ENCODE results near the gene OBSCN. TPM values are rescaled to one million over a fixed set of nuclear protein-coding genes. Genes with fewer than 3 reads are reported as not detected.

OBSCN gene
- total RNA-seq, 2 experiments from 2014 or later = 13.7 to 14.9 TPM

- H3K36me3 Mint-ChIP-seq = peaks cover 28% of the 10 kb centered on the region
- no peak for DNase-seq
- no peaks in the 10 kb centered on the region for H3K4me1 Mint-ChIP-seq
- H3K27me3 Mint-ChIP-seq = peaks cover 2% of the 10 kb centered on the region
- H3K9me3 Mint-ChIP-seq = peaks cover 4% of the 10 kb centered on the region
- H3K27ac Mint-ChIP-seq = no peak overlapping the region
- H3K4me3 Mint-ChIP-seq = no peak overlapping the region
Observed at GRCh38 chr1:228295201-228295600, 87.4 kb downstream of the OBSCN start.

- Mint-ChIP-seq H3K4me1 (no peaks in the 10 kb centered on the region), H3K9me3 (peaks cover 6% of the 10 kb centered on the region), H3K27ac (no peak overlapping the region), H3K36me3 (peaks cover 32% of the 10 kb centered on the region), H3K4me3 (no peak overlapping the region), H3K27me3 (peaks cover 2% of the 10 kb centered on the region)
- DNase-seq = no peak
Observed at GRCh38 chr1:228295981-228296380, 88.1 kb downstream of the OBSCN start.

- no peak overlapping the region for H3K4me3 Mint-ChIP-seq
- peaks cover 42% of the 10 kb centered on the region for H3K36me3 Mint-ChIP-seq
- no peaks in the 10 kb centered on the region for H3K4me1 Mint-ChIP-seq
- H3K27ac Mint-ChIP-seq = no peak overlapping the region
- peaks cover 2% of the 10 kb centered on the region for H3K27me3 Mint-ChIP-seq
- no peak for DNase-seq
- peaks cover 16% of the 10 kb centered on the region for H3K9me3 Mint-ChIP-seq
Observed at GRCh38 chr1:228297242-228297641, 89.4 kb downstream of the OBSCN start.

GRCh38 chr1:228297822-228298221 is 90.0 kb downstream of the OBSCN start:
- Mint-ChIP-seq H3K27me3 (peaks cover 2% of the 10 kb centered on the region), H3K4me1 (no peaks in the 10 kb centered on the region), H3K27ac (no peak overlapping the region), H3K9me3 (peaks cover 21% of the 10 kb centered on the region), H3K36me3 (peaks cover 48% of the 10 kb centered on the region), H3K4me3 (no peak overlapping the region)
- DNase-seq = no peak

GRCh38 chr1:228298471-228298870 is 90.6 kb downstream of the OBSCN start:
- peaks cover 25% of the 10 kb centered on the region for H3K9me3 Mint-ChIP-seq
- no peak for DNase-seq
- H3K4me3 Mint-ChIP-seq = no peak overlapping the region
- no peak overlapping the region for H3K27ac Mint-ChIP-seq
- H3K27me3 Mint-ChIP-seq = peaks cover 2% of the 10 kb centered on the region
- H3K36me3 Mint-ChIP-seq = peaks cover 55% of the 10 kb centered on the region
- H3K4me1 Mint-ChIP-seq = no peaks in the 10 kb centered on the region

GRCh38 chr1:228299211-228299610 is 91.4 kb downstream of the OBSCN start:
- Mint-ChIP-seq H3K4me1 (no peaks in the 10 kb centered on the region), H3K36me3 (peaks cover 61% of the 10 kb centered on the region)

GRCh38 chr1:228299901-228300300 is 92.1 kb downstream of the OBSCN start:
- Mint-ChIP-seq H3K27me3 (peaks cover 2% of the 10 kb centered on the region), H3K4me1 (no peaks in the 10 kb centered on the region), H3K27ac (no peak overlapping the region), H3K36me3 (peaks cover 68% of the 10 kb centered on the region), H3K4me3 (no peak overlapping the region), H3K9me3 (peaks cover 28% of the 10 kb centered on the region)
- DNase-seq = no peak

More at GRCh38 chr1:228299211-228299610, 91.4 kb downstream of the OBSCN start:
- Mint-ChIP-seq H3K9me3 (peaks cover 28% of the 10 kb centered on the region), H3K4me3 (no peak overlapping the region), H3K27me3 (peaks cover 2% of the 10 kb centered on the region), H3K27ac (no peak overlapping the region)
- no peak for DNase-seq

GRCh38 chr1:228302086-228302485 is 94.2 kb downstream of the OBSCN start:
- DNase-seq = no peak
- Mint-ChIP-seq H3K4me3 (no peak overlapping the region), H3K4me1 (no peaks in the 10 kb centered on the region), H3K27ac (no peak overlapping the region), H3K27me3 (peaks cover 2% of the 10 kb centered on the region), H3K9me3 (peaks cover 27% of the 10 kb centered on the region), H3K36me3 (peaks cover 69% of the 10 kb centered on the region)

- Mint-ChIP-seq H3K4me1 (no peaks in the 10 kb centered on the region), H3K27me3 (peaks cover 2% of the 10 kb centered on the region), H3K4me3 (no peak overlapping the region), H3K27ac (no peak overlapping the region), H3K9me3 (peaks cover 23% of the 10 kb centered on the region), H3K36me3 (peaks cover 56% of the 10 kb centered on the region)
- no peak for DNase-seq
Observed at GRCh38 chr1:228303596-228303995, 95.8 kb downstream of the OBSCN start.

- H3K27me3 Mint-ChIP-seq = peaks cover 2% of the 10 kb centered on the region
- H3K4me1 Mint-ChIP-seq = no peaks in the 10 kb centered on the region
- H3K9me3 Mint-ChIP-seq = peaks cover 23% of the 10 kb centered on the region
- no peak overlapping the region for H3K27ac Mint-ChIP-seq
- H3K36me3 Mint-ChIP-seq = peaks cover 50% of the 10 kb centered on the region
- H3K4me3 Mint-ChIP-seq = no peak overlapping the region
- DNase-seq = no peak
Observed at GRCh38 chr1:228304225-228304624, 96.4 kb downstream of the OBSCN start.

- no peak overlapping the region for H3K27ac Mint-ChIP-seq
- H3K36me3 Mint-ChIP-seq = peaks cover 46% of the 10 kb centered on the region
- H3K4me3 Mint-ChIP-seq = no peak overlapping the region
- H3K4me1 Mint-ChIP-seq = no peaks in the 10 kb centered on the region
- no peak for DNase-seq
- no peaks in the 10 kb centered on the region for H3K27me3 Mint-ChIP-seq
- peaks cover 23% of the 10 kb centered on the region for H3K9me3 Mint-ChIP-seq
Observed at GRCh38 chr1:228304766-228305395, 97.0 kb downstream of the OBSCN start.

GRCh38 chr1:228305721-228306152 is 97.9 kb downstream of the OBSCN start:
- Mint-ChIP-seq H3K36me3 (peaks cover 42% of the 10 kb centered on the region), H3K9me3 (peaks cover 23% of the 10 kb centered on the region), H3K4me1 (no peaks in the 10 kb centered on the region), H3K27me3 (no peaks in the 10 kb centered on the region), H3K4me3 (no peak overlapping the region), H3K27ac (no peak overlapping the region)
- no peak for DNase-seq

- Mint-ChIP-seq H3K27ac (no peak overlapping the region), H3K9me3 (peaks cover 18% of the 10 kb centered on the region), H3K27me3 (no peaks in the 10 kb centered on the region), H3K36me3 (peaks cover 36% of the 10 kb centered on the region), H3K4me1 (no peaks in the 10 kb centered on the region), H3K4me3 (no peak overlapping the region)
- DNase-seq = no peak
Observed at GRCh38 chr1:228306275-228307217, 98.7 kb downstream of the OBSCN start.

- Mint-ChIP-seq H3K36me3 (peaks cover 27% of the 10 kb centered on the region), H3K27me3 (no peaks in the 10 kb centered on the region), H3K9me3 (peaks cover 10% of the 10 kb centered on the region), H3K4me1 (no peaks in the 10 kb centered on the region), H3K4me3 (no peak overlapping the region), H3K27ac (no peak overlapping the region)
- no peak for DNase-seq
Observed at GRCh38 chr1:228307218-228308023, 99.6 kb downstream of the OBSCN start.

GRCh38 chr1:228308085-228308601 is 100.3 kb downstream of the OBSCN start:
- no peak for DNase-seq
- peaks cover 9% of the 10 kb centered on the region for H3K9me3 Mint-ChIP-seq
- no peak overlapping the region for H3K27ac Mint-ChIP-seq
- no peak overlapping the region for H3K4me3 Mint-ChIP-seq
- H3K27me3 Mint-ChIP-seq = no peaks in the 10 kb centered on the region
- no peaks in the 10 kb centered on the region for H3K4me1 Mint-ChIP-seq
- H3K36me3 Mint-ChIP-seq = peaks cover 26% of the 10 kb centered on the region

Data from activated naive CD8-positive, alpha-beta T cell treated with anti-CD3 and anti-CD28 coated beads for 36 hours (primary cell).